ENCODE results near the gene XKR3. TPM values are rescaled to one million over a fixed set of nuclear protein-coding genes. Genes with fewer than 3 reads are reported as not detected.
"Not testable (repeated sequence)": the region's sequence is repeated elsewhere in the genome, so short reads cannot be mapped to it uniquely, and the experiment has no call there.

XKR3 gene
- not detected for total RNA-seq
- long read RNA-seq, result 0 reads

DNA sequence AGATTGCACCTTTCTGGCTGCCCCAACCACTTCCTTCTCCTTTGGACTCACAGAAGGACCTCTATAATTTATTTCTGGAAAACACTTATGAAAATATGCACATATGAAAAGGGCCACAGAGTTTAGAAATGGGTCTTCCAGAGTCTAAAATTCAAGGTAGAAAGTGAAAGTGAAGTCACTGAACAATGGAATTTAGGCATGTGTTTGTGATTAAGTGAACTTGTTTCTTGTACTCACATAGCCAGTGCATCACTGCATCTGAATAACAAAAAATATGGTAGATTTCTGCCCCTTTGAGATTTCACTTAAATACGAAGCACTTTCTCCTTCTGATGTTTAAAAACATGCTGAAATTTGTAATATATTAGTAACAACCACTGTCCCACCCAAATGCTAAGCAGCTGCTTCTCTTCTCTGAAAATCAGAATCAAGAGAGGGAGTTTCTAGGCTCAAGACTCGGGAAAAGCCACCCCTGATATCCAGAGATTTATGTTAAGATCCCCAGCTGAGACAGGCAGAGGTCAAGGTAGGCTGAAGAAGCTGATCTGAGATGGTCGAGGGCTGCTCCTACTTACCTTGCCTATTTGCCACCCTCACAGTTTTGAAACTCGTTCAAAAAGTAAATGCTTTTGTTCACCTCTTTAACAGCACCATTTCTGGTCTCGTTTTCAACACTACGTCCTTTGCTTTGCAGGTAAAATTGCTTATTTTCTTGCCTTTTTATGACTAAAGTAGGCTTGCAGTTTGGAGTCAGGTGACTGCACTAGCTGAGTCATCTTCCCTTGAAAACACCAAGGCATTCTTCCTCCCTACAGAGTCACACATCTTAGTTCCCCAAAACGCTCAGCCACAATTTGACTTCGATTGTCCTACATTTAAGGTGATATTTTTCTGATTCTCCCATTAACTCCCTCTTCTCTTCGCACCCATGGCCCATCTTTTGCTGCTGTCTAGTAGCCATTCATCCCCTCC is at the start of gene XKR3:
Gene XKR3, minus strand, starts transcription at position 696 of the 972 bp plus-strand sequence. CDS start 17,338 bp downstream, outside the sequence.
- intact Hi-C loops (cut with DNase I, micrococcal nuclease), result no loop called here
- no peak for DNase-seq
- ATAC-seq, result no peak

DNA sequence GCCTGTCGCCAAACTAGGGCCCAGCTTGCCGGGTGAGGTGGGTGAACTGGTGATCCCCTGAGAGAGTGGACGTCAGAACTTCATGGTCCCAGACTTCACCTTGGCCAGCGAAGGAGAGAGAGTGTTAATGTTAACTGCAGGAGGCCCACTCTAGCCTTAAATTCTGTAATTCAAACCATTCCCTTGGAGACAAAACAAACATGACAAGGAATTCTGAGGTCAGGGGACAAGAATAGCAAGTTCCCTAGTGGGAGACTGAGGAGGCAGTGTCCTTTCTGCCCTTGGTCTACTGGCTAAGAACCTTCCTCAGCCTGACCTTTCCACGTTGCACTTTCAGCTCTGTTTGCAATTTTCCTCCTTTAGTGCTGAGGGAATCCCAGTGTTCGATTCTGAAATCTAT is 44.4 kb upstream of the XKR3 start:
- ATAC-seq; DNase-seq; intact Hi-C loops (cut with DNase I, micrococcal nuclease): not testable (repeated sequence)

DNA sequence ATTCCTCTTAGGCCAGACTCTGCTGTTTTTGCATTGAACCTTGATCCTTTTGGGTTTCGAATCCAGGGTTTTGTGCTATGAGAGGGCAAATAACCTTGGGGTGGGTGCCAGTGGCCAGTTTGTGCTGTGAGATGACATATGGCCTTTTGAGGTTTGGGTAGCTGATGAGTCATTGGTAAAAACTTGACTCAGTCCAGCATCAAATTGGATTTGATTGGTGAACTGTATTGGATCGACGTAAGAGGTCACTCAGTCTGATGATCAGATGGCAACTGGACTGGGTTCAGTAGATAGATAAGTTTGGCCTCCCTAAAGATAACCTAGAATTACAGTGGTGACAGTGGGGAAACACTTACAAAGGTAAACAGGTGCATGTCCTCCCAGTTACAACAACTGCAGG is 41.0 kb upstream of the XKR3 start:
- ATAC-seq (no peak), DNase-seq (no peak)
- intact Hi-C loops (cut with DNase I, micrococcal nuclease), result no loop called here

DNA sequence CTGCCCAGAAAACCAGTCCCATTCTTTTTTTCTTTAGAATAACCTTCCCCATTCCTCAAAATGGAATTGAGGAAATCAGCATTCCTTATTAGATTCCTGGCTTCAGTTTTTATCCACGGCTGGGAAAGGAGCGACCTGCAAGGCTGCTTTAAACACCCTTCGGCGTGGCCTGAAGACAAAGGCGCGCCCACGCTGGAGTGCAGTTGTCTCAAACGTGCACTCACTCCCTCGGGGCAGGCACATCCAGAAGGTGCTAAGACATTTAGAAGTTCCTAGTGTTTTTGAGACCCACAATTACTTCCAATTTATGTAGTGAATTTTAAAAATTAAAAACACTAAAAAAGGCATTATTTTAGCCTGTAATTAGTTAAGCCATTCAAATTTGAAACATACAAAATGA is 31.6 kb upstream of the XKR3 start:
- intact Hi-C loops (cut with DNase I, micrococcal nuclease); DNase-seq; ATAC-seq: not testable (repeated sequence)

DNA sequence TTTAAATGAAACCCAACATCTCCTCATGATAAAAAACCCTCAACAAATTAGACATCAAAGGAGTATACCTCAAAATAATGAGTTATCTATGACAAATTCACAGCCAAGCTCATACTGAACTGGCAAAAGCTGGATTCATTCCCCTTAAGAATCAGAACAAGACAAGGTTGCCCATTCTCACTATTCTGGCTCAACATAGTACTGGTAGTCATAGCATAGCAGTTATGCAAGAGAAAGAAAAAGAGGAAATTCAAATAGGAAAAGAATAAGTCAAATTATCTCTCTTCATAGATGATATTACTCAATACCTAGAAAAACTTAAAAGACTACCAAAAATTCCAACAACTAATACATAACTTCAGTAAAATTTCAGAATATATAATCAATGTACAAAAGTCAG is 29.4 kb upstream of the XKR3 start:
- no peak for DNase-seq
- no peak for ATAC-seq
- intact Hi-C loops (cut with DNase I, micrococcal nuclease), result no loop called here

DNA sequence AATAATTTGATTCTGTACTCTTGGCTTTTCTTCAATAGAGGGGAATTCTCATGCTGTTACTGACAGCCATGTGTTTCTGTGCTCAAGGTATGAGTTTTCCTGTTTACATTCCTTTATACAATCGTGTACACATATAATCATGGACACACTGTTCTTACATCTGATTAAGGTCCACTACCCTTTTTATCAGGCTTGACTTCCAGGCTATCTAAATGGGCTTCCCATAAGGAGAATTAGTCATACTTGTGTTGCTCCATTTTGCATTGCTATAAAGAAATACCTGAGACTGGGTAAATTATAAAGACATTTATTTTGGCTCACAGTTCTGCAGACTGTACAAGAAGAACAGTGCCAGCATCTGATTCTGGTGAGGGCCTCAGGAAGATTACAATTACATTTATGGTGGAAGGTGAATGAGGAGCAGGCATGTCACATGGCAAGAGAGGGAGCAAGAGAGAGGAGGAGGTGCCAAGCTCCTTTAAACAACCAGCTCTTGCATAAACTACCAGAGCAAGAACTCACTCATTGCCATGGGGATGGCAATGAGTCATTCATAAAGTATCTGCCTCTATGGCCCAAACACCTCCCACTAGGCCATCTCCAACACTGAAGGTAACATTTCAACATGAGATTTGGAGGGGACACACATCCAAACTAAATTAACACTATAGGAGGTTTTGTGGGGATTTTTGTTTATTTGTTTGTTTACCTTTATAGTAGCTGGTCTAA is 26.2 kb upstream of the XKR3 start:
- DNase-seq; intact Hi-C loops (cut with DNase I, micrococcal nuclease); ATAC-seq: not testable (repeated sequence)

DNA sequence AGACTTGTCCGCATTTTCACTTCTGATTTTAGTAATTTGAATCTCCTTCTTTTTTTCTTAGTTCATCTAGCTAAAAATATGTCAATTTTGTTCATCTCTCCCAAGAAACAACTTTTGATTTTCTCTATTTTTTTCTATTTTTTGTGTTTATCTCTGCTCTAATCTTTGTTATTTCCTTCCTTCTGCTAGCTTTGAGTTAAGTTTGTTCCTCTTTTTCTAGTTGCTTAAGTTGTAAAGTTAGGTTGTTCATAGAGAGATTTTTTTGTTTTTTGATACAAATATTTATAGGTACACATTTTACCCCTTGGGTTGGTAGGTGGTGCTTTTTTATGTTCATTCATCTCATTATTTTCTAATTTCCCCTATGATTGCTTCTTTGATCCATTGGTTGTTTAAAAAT is 22.1 kb upstream of the XKR3 start:
- no peak for DNase-seq
- intact Hi-C loops (cut with DNase I, micrococcal nuclease), result no loop called here
- ATAC-seq, result no peak

DNA sequence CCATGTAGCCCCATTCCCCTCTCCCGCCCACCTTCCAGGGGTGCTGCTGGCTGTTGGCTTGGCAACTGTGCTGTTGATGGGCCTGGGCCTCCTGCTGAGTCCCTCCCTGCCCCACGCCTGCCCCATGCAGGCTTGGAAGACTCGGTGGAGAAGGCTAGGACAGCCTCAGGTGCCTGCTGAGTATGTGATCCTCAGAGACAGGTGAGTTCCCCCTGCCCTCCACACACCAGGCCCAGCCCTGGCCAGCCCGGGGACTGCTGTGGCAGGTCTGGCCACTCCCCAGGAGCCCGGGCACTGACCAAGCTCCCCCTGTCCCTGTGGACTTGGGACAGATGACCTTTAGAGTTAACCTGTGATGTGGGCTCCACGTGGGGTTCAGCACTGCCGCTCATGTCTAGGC is 20.7 kb upstream of the XKR3 start:
- no peak for ATAC-seq
- intact Hi-C loops (cut with DNase I, micrococcal nuclease), result no loop called here
- DNase-seq, result no peak

DNA sequence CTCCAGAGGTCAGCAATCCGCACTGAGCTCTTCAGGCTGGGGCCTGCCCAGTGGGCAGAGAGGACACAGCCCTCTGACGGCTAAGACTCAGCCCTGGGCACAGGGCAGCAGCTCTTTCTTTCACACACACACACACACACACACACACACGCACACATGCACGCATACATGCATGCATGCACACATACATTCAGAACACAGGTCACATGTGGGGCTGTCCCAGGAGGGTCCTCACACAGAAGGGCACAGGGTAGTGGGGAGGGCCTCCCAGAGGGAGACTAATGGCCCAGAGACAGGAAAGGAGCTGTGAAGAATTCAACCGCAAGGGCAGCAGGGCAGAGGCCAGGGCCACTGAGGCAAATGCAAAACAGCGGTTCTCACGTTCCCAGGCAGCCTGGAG is 20.3 kb upstream of the XKR3 start:
- no peak for DNase-seq
- intact Hi-C loops (cut with DNase I, micrococcal nuclease), result no loop called here
- no peak for ATAC-seq

DNA sequence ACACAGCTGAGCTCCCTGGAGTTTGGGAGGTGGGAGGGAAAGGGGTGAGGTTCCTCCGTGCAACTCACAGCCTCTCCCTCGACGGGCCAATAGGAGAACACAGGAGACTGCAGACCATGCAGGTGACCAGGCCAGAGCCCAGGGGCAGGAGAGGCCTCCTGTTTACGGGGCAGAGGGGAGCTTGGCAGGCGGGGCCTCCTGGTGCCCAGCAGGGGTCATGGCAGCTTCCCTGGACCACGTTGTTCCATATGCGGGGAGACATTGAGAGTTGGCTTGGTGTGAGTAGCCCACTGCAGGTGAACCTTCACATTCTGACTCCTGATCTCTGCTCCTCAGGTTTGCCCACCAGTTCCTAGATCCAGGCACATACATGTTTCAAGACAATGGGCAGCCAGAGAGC is 19.3 kb upstream of the XKR3 start:
- ATAC-seq, result no peak
- intact Hi-C loops (cut with DNase I, micrococcal nuclease), result no loop called here
- DNase-seq, result no peak

DNA sequence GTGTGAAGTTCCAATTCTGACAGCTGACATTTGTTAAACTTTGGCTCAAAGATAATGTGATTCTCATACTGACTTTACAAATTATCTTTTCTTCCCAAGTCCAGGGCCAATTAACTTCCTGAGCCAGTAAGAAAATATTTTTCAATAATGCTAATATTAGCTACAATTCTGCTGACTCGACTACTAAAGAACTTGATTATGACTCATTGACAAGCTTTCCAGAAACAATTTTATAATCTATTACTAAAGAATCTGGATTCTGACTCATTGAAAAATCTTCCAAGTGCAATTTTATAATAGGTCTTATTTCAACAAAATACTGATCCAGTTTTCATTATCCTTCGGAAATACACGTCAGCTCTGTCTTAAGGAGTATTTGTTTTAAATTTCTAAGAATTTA is 12.9 kb upstream of the XKR3 start:
- DNase-seq, result no peak
- intact Hi-C loops (cut with DNase I, micrococcal nuclease), result no loop called here
- no peak for ATAC-seq

DNA sequence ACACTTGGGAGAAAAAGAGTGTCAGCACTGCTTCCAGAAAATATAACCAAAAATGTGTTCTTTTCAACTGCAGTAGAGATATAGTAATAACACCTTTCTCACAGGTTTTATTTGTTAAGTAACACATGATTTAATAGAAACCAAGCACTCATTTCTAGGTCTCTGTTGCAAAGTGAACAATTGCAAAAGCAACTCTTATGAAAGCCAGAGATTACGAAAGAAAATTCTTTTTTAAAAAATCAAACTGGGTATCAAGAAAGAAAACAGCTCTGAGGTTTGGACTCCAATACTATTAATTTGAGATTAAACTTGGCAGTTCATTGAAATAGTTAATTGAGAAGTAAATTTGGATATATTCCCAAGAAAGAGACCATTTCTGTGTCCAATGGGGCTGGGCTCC is 9.8 kb upstream of the XKR3 start:
- DNase-seq (no peak), ATAC-seq (no peak)
- intact Hi-C loops (cut with DNase I, micrococcal nuclease), result no loop called here

DNA sequence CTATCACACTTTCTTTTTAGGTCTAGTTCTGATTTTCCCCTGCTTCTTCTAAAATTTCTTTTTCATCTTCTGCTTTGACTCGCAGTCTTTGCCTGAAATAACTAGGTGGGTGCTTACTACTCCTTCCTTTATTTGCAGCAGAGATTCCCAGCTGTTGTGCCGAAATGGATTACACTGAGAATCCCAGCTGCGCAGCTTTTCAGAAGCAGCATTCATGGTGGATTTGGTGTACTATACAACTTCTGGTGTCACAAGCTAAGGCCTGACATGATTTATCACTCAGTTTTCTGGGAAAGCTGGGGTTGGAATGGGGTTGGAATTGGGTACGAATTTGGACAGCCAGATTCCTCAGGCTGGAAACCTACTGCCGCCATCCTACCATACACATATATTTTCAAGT is 6.0 kb upstream of the XKR3 start:
- ATAC-seq, result no peak
- intact Hi-C loops (cut with DNase I, micrococcal nuclease), result no loop called here
- DNase-seq, result no peak

DNA sequence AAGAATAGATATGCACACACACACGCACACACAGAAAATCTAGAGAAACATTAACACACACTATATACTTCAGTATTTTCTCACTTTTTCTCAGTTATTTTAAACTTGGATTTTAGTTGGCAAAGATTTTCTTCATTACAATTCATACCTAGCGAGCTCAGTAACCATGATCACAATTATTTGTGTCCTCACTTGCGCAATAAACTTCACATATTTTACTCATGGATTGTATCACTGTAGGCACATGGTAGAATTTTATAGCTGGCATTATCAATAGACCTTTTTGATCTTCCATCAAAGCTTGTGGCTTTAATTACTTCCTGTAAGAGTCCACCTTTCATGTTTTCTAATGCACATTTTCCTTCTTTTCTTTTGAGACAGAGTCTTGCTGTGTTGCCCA is 4.8 kb upstream of the XKR3 start:
- DNase-seq (no peak), ATAC-seq (no peak)
- intact Hi-C loops (cut with DNase I, micrococcal nuclease), result no loop called here

DNA sequence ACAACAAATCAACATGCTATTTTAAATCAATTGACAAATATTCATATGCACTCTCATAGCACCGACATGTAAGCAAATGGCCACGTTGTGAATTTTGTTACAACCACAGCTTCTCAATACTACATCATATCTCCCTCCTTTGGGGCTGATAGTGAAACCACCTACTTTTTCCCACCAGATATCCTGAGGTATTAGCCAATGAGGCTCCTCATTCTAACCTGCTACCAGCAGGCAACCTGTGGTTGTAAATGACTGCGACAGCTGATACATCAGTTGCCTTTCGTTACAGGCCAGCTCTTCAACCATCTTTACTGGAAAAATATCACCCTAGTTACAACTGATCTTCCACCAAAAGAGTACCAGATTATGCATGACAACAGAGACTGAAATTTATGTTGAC is 3.7 kb upstream of the XKR3 start:
- intact Hi-C loops (cut with DNase I, micrococcal nuclease), result no loop called here
- no peak for ATAC-seq
- DNase-seq, result no peak

DNA sequence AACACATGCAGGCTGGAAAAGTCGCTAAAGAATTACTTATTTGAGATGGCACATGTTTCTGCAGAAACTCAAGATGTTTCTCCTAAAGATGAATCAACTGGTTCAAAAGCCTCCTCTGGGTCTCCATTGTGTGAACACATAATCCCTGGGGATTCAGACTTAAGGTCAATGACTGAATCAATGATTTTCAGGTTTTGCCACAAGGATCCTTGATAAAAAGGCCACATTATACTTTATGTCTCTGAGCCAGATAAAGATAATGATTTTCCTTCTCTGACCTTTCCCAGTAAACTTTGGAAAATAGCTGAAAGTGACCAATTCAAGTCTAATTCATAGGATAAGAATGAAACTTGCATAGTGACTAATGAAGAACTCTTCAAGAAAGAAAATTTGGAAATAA is 2.3 kb upstream of the XKR3 start:
- intact Hi-C loops (cut with DNase I, micrococcal nuclease), result no loop called here
- ATAC-seq, result no peak
- no peak for DNase-seq

DNA sequence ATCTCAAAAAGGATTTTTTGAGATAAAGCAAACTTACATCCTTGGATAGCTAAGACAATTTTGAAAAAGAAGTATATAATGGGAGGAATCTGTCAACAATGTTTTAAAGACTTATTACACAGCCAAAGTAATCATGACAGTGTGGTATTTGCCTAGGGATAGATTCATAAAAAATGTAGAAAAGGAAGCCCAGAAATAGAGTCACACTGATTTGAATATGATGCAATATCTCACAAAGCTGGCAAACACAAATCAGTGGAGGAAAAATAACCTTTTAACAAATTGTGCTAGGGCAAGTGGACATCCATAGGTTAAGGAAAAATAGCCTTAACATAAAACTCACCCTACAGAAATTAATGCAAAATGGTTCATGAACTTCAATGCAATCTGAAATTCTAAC is 6.0 kb downstream of the XKR3 start:
- ATAC-seq, result no peak
- intact Hi-C loops (cut with DNase I, micrococcal nuclease), result no loop called here
- no peak for DNase-seq

DNA sequence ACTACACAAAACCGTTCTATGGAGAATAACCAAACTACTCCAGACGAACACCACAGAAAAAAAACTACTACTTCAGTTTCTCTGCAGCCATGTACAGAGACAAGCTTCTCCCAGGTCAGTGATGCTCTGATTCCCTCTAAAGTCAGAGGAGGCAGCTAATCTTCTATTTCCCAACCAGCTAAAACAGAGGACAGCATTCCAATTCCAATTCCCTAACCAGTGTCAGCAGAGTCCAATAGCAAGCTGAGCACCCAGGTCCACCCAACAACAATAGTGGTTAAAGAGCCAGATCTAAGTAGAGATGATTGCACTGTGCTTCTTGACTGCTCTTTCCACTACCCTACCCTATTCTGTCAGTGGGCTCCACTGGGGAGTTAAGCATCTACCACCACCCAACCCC is 6.7 kb downstream of the XKR3 start:
- intact Hi-C loops (cut with DNase I, micrococcal nuclease), result no loop called here
- ATAC-seq (no peak), DNase-seq (no peak)

DNA sequence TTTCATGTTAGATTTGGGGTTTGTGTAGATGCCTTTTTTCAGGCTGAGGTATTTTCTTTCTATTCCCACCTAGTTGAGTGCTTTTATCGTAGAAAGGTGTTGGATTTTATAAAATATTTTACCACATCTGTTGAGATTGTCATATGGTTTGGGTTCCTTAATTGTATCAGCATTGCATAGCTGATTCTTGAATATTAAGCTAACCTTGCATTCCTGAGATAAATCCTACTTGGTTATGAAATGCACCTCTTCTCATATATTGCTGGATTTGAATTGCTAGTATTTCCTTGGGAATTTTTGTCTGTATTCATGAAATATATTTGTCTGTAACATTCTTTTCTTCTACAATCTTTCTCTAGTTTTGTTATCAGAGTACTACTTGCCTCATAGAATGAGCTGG is 10.1 kb downstream of the XKR3 start:
- intact Hi-C loops (cut with DNase I, micrococcal nuclease), result no loop called here
- no peak for ATAC-seq
- no peak for DNase-seq

DNA sequence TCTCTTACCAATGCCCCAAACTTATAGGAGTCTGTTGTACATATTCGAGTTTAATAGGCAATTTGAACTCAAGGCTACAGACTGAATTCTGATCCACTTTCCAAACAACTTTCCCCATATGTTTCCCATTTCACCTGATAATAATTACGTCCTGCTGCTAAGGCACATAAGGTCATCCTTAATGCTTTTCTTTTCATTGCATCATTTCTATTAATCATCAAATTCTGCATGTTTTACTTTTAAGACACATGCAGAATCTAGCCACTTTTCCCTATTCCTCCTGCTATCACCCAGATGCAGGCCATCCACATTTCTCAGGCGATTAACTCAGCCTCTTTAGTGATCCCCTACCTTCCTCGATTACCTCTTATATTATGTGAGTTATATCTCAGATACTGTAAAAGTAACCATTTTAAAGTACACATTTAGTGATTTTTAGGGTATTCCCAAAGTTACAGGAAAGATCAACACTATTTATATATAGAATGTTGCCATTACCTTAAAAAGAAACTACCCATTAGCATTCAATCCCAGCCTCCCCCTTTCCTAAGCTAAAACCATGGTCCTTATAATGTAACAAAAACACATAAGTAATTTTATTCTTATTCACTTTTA is 14.9 kb downstream of the XKR3 start:
- no peak for DNase-seq
- intact Hi-C loops (cut with DNase I, micrococcal nuclease), result no loop called here
- no peak for ATAC-seq

Measured in left colon (tissue), 2 donors.